Thyroid gland (tissue), 4 donors: ENCODE data around the gene BACH1.

Experiments used
- CTCF ChIP-seq, 6 experiments: fragments of 200-600 bp in 3 of 6; fragments of 450-650 bp in 3 of 6; sonication (generic) in 3 of 6; IDR thresholded peaks; one replicate each; pipeline ENCODE4 v1.5.1; 2016 to 2019; ENCODE audit warnings: antibody characterized with exemption in 6 of 6, mild to moderate bottlenecking in 2 of 6, inconsistent platforms in 1 of 6, moderate library complexity in 1 of 6
- POLR2A ChIP-seq, 2 donors: fragments of 450-650 bp; IDR thresholded peaks; one replicate each; pipeline ENCODE4 v1.6.1; 2017; ENCODE audit warnings: antibody characterized with exemption in 2 of 2, mild to moderate bottlenecking in 2 of 2, moderate library complexity in 1 of 2

DNA sequence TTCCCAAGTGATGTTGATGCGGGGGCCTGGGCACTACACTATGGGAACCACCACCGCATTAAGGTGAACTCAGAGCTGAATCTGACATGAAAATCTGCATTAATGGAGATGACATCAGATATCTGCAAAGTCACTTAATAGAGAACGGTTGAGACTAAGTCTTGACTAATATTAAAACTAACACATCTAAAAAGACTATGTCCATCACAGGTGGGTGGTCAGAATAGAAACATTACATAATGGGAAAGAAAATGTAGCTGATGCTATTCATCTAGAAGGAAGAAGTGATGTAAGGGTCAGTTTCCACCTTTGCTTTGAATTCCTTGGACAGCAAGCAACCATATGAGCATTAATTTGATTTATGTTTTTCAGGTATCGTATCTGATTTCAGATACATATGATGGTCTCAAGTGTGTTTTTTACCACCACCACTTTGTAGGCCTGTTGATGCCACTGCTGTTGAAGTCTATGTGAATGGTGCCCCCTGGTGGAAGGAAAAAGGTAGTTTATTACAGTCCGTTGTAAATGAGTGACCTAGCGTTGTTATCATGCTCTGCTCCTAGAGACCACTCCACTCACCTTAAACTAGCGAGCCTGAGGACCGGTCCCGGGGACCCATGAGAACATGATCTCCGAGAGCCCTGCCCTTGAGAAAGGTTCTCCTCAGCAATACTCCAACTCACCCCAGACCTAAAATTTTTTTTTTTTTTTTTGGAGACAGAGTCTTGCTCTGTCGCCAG lies 73.5 kb downstream of the BACH1 start:
- peak; percentile 44 to 84 (median 74) for TF ChIP-seq CTCF (IDR thresholded peaks at IDR 0.05)
- TF ChIP-seq POLR2A (IDR thresholded peaks at IDR 0.05): no peak
